Gastrocnemius medialis (tissue), 4 donors: Measurements from ENCODE around the gene SETD1A. TPM values are rescaled to one million over a fixed set of nuclear protein-coding genes. Genes with fewer than 3 reads are reported as not detected.

Experiments
- ATAC-seq, 2 donors: fragments of 150-250 bp; one replicate each; pipeline ENCODE4 v1.9.1; 2016
- DNase-seq, 2 donors: peaks; one replicate each; pipeline ENCODE4 v3.0.0-alpha.2; 2019
- H3K27ac ChIP-seq, 4 donors: fragments of 200-600 bp; sonication (generic); 1 replicate in 1 of 4; 2 replicates in 3 of 4; pipeline ENCODE4 v1.5.1; 2016 to 2018; ENCODE audit warnings: mild to moderate bottlenecking in 2 of 4, moderate library complexity in 1 of 4
- H3K27me3 ChIP-seq, 3 donors: fragments of 200-600 bp; sonication (generic) in 2 of 3; 1 replicate in 1 of 3; 2 replicates in 2 of 3; pipeline versions ENCODE4 v1.5.1 to v1.6.0; 2016 to 2019; ENCODE audit warnings: mild to moderate bottlenecking in 1 of 3, moderate library complexity in 1 of 3
- H3K36me3 ChIP-seq, 2 donors: fragments of 200-600 bp; sonication (generic) in 1 of 2; one replicate each; pipeline ENCODE4 v1.5.1; 2017 to 2018
- H3K4me1 ChIP-seq, 2 donors: fragments of 200-600 bp; sonication (generic) in 1 of 2; one replicate each; pipeline ENCODE4 v1.5.1; 2016 to 2017; ENCODE audit warnings: mild to moderate bottlenecking in 2 of 2
- H3K4me3 ChIP-seq, 4 donors: fragments of 200-600 bp; sonication (generic) in 3 of 4; 1 replicate in 1 of 4; 2 replicates in 3 of 4; pipeline ENCODE4 v1.5.1; 2016 to 2019; ENCODE audit warnings: mild to moderate bottlenecking in 2 of 4
- H3K9me3 ChIP-seq, 3 donors: fragments of 200-600 bp; sonication (generic) in 2 of 3; 1 replicate in 1 of 3; 2 replicates in 2 of 3; pipeline ENCODE4 v1.5.1; 2016 to 2019
- POLR2A ChIP-seq, 2 donors: fragments of 450-650 bp; IDR thresholded peaks; one replicate each; pipeline ENCODE4 v1.6.1; 2017; ENCODE audit warnings: antibody characterized with exemption in 2 of 2, mild to moderate bottlenecking in 2 of 2, moderate library complexity in 2 of 2
- in situ Hi-C, 4 donors: fragments of 200-750 bp; cut with MboI; loops; one replicate each; pipeline versions ENCODE4 v1.15.0 to v1.8.0; 2017; ENCODE audit warnings: low sequenced_read_pairs in 4 of 4
- intact Hi-C: fragments of 100-400 bp; cut with DNase I; formaldehyde crosslinking; loops from one replicate; pipeline ENCODE4 v1.15.1; 2023; ENCODE audit warnings: low total_unique reads
- total RNA-seq, 4 donors: library from RNA; depleted of rRNA; stranded (reverse); fragments of >200 nt; gene quantifications; one replicate each; pipeline versions ENCODE4 v1.1.0 to v1.2.3, GENCODE V29; 2016
- TF ChIP-seq, protein P1 (sequence below), 5 experiments: fragments of 450-650 bp in 3 of 5; fragments of 200-600 bp in 2 of 5; sonication (generic) in 2 of 5; IDR thresholded peaks in 4 of 5; conservative IDR thresholded peaks in 1 of 5; 1 replicate in 4 of 5; 2 replicates in 1 of 5; pipeline ENCODE4 v1.5.1; 2016 to 2019; ENCODE audit warnings: antibody characterized with exemption in 5 of 5, mild to moderate bottlenecking in 3 of 5, moderate library complexity in 3 of 5

Gene SETD1A
- total RNA-seq, 4 donors from 2014 or later, result 3.8 to 15.4 (median 9.8) TPM

DNA sequence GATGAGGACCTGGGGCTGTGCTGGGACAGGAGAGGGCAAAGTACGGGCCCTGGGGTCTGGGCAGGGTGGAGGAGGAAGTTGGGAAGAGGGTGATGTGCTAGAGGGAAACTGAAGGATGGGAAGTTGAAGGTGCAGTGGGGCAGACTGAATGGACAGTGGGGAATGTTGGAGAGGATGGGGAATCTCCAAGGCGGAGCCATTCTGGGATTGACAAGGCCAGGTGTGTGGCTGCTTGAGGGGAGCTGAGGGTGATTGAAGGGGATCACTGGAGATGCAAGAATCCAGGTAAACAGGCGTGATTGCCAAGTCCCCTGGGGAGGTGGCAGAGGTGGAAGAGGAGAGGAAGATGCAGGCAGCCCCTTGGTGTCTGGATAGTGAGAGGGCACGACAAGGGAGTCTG, 18.9 kb downstream of the SETD1A start:
- DNase-seq (no peak), ATAC-seq (no peak)
- in situ Hi-C loops (loop anchor here in 3 of 4 donors (25.0 kb wide), 4 partner anchors 111 to 886 kb away; partner anchors contain the start of genes ZNF267 (in 3 of the 3), COX6A2 (in 1 of the 3), PRSS36 (in 1 of the 3) and PRSS53 (in 1 of the 3)), intact Hi-C loops (no loop called here)
- H3K27me3 ChIP-seq, result no peaks in the 10 kb centered on the region
- no peak overlapping the region for H3K27ac ChIP-seq
- H3K9me3 ChIP-seq, result no peaks in the 10 kb centered on the region
- H3K36me3 ChIP-seq, result peaks cover under 1 to 90% of the 10 kb centered on the region in 2 donors
- no peak overlapping the region for H3K4me3 ChIP-seq
- TF ChIP-seq, protein P1, sequence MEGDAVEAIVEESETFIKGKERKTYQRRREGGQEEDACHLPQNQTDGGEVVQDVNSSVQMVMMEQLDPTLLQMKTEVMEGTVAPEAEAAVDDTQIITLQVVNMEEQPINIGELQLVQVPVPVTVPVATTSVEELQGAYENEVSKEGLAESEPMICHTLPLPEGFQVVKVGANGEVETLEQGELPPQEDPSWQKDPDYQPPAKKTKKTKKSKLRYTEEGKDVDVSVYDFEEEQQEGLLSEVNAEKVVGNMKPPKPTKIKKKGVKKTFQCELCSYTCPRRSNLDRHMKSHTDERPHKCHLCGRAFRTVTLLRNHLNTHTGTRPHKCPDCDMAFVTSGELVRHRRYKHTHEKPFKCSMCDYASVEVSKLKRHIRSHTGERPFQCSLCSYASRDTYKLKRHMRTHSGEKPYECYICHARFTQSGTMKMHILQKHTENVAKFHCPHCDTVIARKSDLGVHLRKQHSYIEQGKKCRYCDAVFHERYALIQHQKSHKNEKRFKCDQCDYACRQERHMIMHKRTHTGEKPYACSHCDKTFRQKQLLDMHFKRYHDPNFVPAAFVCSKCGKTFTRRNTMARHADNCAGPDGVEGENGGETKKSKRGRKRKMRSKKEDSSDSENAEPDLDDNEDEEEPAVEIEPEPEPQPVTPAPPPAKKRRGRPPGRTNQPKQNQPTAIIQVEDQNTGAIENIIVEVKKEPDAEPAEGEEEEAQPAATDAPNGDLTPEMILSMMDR (IDR thresholded peaks at IDR 0.05 in 4 of 5, conservative IDR thresholded peaks at IDR 0.05 in 1 of 5), result no peak
- no peak for TF ChIP-seq POLR2A (IDR thresholded peaks at IDR 0.05)
- no peaks in the 10 kb centered on the region for H3K4me1 ChIP-seq

DNA sequence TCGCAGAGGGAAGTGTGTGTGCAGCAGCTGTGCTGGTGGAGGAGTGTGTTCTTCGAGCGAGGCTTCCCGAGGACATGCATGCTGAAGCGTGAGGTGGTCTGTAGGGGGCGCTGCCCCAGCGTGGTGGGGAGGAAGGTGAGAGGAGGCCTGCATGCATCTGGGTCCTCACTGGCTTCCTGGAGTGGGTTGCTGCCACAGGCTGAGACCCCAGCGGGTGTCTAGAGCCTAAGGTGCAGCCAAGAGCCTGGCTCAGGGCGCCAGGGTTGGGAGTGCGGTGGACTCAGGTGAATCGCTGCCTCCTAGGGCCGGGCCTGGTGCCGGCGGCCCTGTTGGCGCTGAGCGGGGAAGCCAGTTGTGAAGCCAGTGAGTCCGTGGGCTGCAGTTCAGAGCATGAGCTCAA, 19.9 kb downstream of the SETD1A start:
- H3K9me3 ChIP-seq, result no peaks in the 10 kb centered on the region
- no peaks in the 10 kb centered on the region for H3K4me1 ChIP-seq
- DNase-seq (no peak), ATAC-seq (no peak)
- H3K27me3 ChIP-seq, result no peaks in the 10 kb centered on the region
- H3K36me3 ChIP-seq, result peaks cover 0 to 84% of the 10 kb centered on the region in 2 donors
- TF ChIP-seq POLR2A (IDR thresholded peaks at IDR 0.05), result no peak
- TF ChIP-seq, protein P1 (IDR thresholded peaks at IDR 0.05 in 4 of 5, conservative IDR thresholded peaks at IDR 0.05 in 1 of 5), result no peak
- in situ Hi-C loops, result loop anchor here in 3 of 4 donors (25.0 kb wide), 4 partner anchors 110 to 885 kb away; partner anchors contain the start of genes ZNF267 (in 3 of the 3), COX6A2 (in 1 of the 3), PRSS36 (in 1 of the 3) and PRSS53 (in 1 of the 3)
- no peak overlapping the region for H3K4me3 ChIP-seq
- intact Hi-C loops, result no loop called here
- H3K27ac ChIP-seq, result no peak overlapping the region

DNA sequence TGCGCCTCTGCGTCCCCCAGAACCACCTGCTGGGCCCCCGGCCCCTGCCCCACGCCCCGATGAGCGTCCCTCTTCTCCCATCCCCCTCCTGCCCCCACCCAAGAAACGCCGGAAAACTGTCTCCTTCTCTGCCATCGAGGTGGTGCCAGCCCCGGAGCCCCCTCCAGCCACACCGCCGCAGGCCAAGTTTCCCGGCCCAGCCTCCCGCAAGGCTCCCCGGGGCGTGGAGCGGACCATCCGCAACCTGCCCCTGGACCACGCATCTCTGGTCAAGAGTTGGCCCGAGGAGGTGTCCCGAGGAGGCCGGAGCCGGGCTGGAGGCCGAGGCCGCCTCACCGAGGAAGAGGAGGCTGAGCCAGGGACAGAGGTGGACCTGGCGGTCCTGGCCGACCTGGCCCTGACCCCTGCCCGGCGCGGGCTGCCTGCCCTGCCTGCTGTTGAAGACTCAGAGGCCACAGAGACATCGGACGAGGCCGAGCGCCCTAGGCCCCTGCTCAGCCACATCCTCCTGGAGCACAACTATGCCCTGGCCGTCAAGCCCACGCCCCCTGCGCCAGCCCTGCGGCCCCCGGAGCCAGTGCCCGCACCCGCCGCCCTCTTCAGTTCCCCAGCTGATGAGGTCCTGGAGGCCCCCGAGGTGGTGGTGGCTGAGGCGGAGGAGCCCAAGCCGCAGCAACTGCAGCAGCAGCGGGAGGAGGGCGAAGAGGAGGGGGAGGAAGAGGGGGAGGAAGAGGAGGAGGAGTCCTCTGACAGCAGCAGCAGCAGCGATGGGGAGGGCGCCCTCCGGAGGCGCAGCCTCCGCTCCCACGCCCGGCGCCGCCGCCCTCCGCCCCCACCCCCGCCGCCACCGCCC, 21.8 kb downstream of the SETD1A start:
- ATAC-seq (no peak), DNase-seq (no peak)
- intact Hi-C loops, result loop anchor here (10.0 kb wide), 1 partner anchor 735 kb away; a partner anchor contains a TSS
- H3K27ac ChIP-seq, result no peak overlapping the region
- in situ Hi-C loops, result loop anchor here in 3 of 4 donors (10.0 to 25.0 kb wide), 5 partner anchors 108 to 883 kb away; partner anchors contain the start of genes ZNF267 (in 3 of the 3), ZNF843 (in 2 of the 3), COX6A2 (in 1 of the 3) and PRSS36 (in 1 of the 3)
- TF ChIP-seq, protein P1 (IDR thresholded peaks at IDR 0.05 in 4 of 5, conservative IDR thresholded peaks at IDR 0.05 in 1 of 5), result no peak
- TF ChIP-seq POLR2A (IDR thresholded peaks at IDR 0.05), result no peak
- H3K27me3 ChIP-seq, result no peaks in the 10 kb centered on the region
- H3K4me1 ChIP-seq, result no peaks in the 10 kb centered on the region
- no peak overlapping the region for H3K4me3 ChIP-seq
- no peaks in the 10 kb centered on the region for H3K9me3 ChIP-seq
- peaks cover 0 to 77% of the 10 kb centered on the region in 2 donors for H3K36me3 ChIP-seq

DNA sequence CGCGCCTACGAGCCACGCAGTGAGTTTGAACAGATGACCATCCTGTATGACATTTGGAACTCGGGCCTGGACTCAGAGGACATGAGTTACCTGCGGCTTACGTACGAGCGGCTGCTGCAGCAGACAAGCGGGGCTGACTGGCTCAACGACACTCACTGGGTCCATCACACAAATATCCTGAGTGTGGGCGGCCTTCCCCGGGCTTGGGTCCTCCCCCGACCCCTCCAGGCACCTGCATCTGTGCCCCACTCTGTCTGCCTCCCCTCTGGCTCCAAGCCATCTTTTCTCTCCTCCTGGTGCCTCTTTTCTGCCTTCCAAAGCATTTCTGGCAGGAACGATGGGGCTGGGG, 22.4 kb downstream of the SETD1A start:
- Histone ChIP-seq H3K9me3 (no peaks in the 10 kb centered on the region), H3K4me1 (peaks cover 0 to under 1% of the 10 kb centered on the region in 2 donors), H3K27ac (no peak overlapping the region), H3K36me3 (peaks cover 0 to 73% of the 10 kb centered on the region in 2 donors), H3K27me3 (no peaks in the 10 kb centered on the region), H3K4me3 (no peak overlapping the region)
- ATAC-seq (no peak), DNase-seq (no peak)
- intact Hi-C loops (loop anchor here (10.0 kb wide), 1 partner anchor 735 kb away; a partner anchor contains a TSS), in situ Hi-C loops (loop anchor here in 3 of 4 donors (10.0 to 25.0 kb wide), 5 partner anchors 107 to 882 kb away; partner anchors contain the start of genes ZNF267 (in 3 of the 3), ZNF843 (in 2 of the 3), COX6A2 (in 1 of the 3) and PRSS36 (in 1 of the 3))
- TF ChIP-seq, protein P1 (IDR thresholded peaks at IDR 0.05 in 4 of 5, conservative IDR thresholded peaks at IDR 0.05 in 1 of 5), result no peak
- TF ChIP-seq POLR2A (IDR thresholded peaks at IDR 0.05), result no peak
